Measurements from ENCODE around the gene MRPS9. TPM values are rescaled to one million over a fixed set of nuclear protein-coding genes. Genes with fewer than 3 reads are reported as not detected.

Gene MRPS9
- total and polyA plus RNA-seq, 9 of the 15 experiments (the other 6 are each of a cell fraction or from before 2014, with no cell fraction given) = 46.2 to 143 (median 65.6) TPM

DNA sequence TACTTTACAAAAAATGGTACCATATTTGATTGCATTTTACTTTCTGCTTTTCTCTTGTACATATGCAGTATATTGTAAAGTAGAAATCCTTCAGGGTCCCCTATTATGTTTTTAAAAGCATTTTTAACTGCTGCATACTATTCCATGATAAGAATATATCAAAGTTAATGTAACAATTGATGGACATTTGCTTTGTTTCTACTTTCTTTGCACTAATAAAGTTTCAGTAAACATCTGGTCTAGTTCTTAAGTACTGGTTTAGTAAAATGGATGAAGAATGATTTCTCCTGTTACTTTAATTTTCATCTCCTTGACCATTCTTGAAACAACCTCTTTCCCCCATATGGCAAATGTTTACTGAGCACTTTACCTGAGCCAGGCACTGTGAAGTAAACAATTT lies 1.7 kb downstream of the MRPS9 start:
- Histone ChIP-seq H3K9me1 (ENCODE audit: control insufficient read depth, insufficient read depth, low read length) (no peaks in the 10 kb centered on the region), H3K4me1 (replicated peaks in 1 of 2; ENCODE audit: control insufficient read depth in 2 of 2, insufficient read depth in 2 of 2, low read length in 2 of 2) (peaks cover 8 to 15% of the 10 kb centered on the region in 2 experiments; a peak in 3 of 5 replicates), H3K9me3 (replicated peaks; ENCODE audit: control insufficient read depth, insufficient read depth, low read depth, low read length) (no peaks in the 10 kb centered on the region), H3K79me2 (ENCODE audit: control insufficient read depth, insufficient read depth, low read length) (peaks cover 48% of the 10 kb centered on the region), H2AFZ (ENCODE audit: low read depth, low read length) (no peak overlapping the region), H3K4me2 (ENCODE audit: insufficient read depth, low read length) (peak overlapping the region; percentile 3; the same call in 1 of the 2 replicates), H4K20me1 (replicated peaks; ENCODE audit: control insufficient read depth, insufficient read depth, low read length) (no peaks in the 10 kb centered on the region), H3K36me3 (ENCODE audit: control insufficient read depth, insufficient read depth, low read length) (peaks cover 8% of the 10 kb centered on the region; the same call in 2 of the 3 replicates), H3K9ac (ENCODE audit: insufficient read depth in 1 of 2, low read depth in 2 of 2, low read length in 2 of 2) (no peak overlapping the region), H3K4me3 (no peak overlapping the region), H3K27ac (ENCODE audit: extremely low read depth, low read depth, low read length) (no peak overlapping the region), H3K27me3 (ENCODE audit: control insufficient read depth in 2 of 2, insufficient read depth in 2 of 2, low read length in 2 of 2) (no peaks in the 10 kb centered on the region)
- no TSS peak for BruUV-seq (replicated peaks)
- ChIA-PET CTCF (ENCODE audit: low intra/inter-chr PET ratio) (no interaction called here), POLR2A (no interaction called here)
- DNase-seq (ENCODE audit: extremely low read depth in 1 of 4, low spot score in 3 of 4) (no peak), ATAC-seq (no peak), FAIRE-seq (no peak)
- intact Hi-C loops (cut with micrococcal nuclease) = no loop called here
- in situ Hi-C loops (cut with MboI) = no loop called here
- TF ChIP-seq RBM25 (IDR thresholded peaks at IDR 0.05; ENCODE audit: low read depth, low read length, severe bottlenecking) (peak; percentile 47), ZNF174 (CRISPR knock-in tag; IDR thresholded peaks at IDR 0.05) (no peak), NFIX (CRISPR knock-in tag; IDR thresholded peaks at IDR 0.05; ENCODE audit: low read depth) (no peak), SMARCE1 (IDR thresholded peaks at IDR 0.05) (no peak), PTTG1 (tag; IDR thresholded peaks at IDR 0.05; ENCODE audit: low read depth) (no peak), RBM39 (optimal IDR thresholded peaks at IDR 0.05; ENCODE audit: low read depth, low read length) (no peak), ZBTB40 (IDR thresholded peaks at IDR 0.05) (peak; percentile 59), ZBTB40 (CRISPR knock-in tag; IDR thresholded peaks at IDR 0.05) (no peak), MED1 (CRISPR knock-in tag; IDR thresholded peaks at IDR 0.05; ENCODE audit: borderline replicate concordance) (no peak)
- TF ChIP-seq, protein P1, sequence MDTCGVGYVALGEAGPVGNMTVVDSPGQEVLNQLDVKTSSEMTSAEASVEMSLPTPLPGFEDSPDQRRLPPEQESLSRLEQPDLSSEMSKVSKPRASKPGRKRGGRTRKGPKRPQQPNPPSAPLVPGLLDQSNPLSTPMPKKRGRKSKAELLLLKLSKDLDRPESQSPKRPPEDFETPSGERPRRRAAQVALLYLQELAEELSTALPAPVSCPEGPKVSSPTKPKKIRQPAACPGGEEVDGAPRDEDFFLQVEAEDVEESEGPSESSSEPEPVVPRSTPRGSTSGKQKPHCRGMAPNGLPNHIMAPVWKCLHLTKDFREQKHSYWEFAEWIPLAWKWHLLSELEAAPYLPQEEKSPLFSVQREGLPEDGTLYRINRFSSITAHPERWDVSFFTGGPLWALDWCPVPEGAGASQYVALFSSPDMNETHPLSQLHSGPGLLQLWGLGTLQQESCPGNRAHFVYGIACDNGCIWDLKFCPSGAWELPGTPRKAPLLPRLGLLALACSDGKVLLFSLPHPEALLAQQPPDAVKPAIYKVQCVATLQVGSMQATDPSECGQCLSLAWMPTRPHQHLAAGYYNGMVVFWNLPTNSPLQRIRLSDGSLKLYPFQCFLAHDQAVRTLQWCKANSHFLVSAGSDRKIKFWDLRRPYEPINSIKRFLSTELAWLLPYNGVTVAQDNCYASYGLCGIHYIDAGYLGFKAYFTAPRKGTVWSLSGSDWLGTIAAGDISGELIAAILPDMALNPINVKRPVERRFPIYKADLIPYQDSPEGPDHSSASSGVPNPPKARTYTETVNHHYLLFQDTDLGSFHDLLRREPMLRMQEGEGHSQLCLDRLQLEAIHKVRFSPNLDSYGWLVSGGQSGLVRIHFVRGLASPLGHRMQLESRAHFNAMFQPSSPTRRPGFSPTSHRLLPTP (IDR thresholded peaks at IDR 0.05; ENCODE audit: borderline replicate concordance, extremely low read depth, insufficient read length) = no peak
- TF ChIP-seq, protein P2, sequence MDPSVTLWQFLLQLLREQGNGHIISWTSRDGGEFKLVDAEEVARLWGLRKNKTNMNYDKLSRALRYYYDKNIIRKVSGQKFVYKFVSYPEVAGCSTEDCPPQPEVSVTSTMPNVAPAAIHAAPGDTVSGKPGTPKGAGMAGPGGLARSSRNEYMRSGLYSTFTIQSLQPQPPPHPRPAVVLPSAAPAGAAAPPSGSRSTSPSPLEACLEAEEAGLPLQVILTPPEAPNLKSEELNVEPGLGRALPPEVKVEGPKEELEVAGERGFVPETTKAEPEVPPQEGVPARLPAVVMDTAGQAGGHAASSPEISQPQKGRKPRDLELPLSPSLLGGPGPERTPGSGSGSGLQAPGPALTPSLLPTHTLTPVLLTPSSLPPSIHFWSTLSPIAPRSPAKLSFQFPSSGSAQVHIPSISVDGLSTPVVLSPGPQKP (CRISPR knock-in tag; IDR thresholded peaks at IDR 0.05) = no peak

Measured in K562 (cell line).